Measurements from ENCODE around the gene HPSE2.

GRCh38 chr10:98880971-98881370 is 354.7 kb downstream of the HPSE2 start:
- TF ChIP-seq, protein P1, sequence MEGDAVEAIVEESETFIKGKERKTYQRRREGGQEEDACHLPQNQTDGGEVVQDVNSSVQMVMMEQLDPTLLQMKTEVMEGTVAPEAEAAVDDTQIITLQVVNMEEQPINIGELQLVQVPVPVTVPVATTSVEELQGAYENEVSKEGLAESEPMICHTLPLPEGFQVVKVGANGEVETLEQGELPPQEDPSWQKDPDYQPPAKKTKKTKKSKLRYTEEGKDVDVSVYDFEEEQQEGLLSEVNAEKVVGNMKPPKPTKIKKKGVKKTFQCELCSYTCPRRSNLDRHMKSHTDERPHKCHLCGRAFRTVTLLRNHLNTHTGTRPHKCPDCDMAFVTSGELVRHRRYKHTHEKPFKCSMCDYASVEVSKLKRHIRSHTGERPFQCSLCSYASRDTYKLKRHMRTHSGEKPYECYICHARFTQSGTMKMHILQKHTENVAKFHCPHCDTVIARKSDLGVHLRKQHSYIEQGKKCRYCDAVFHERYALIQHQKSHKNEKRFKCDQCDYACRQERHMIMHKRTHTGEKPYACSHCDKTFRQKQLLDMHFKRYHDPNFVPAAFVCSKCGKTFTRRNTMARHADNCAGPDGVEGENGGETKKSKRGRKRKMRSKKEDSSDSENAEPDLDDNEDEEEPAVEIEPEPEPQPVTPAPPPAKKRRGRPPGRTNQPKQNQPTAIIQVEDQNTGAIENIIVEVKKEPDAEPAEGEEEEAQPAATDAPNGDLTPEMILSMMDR (IDR thresholded peaks at IDR 0.05; ENCODE audit: low read depth, low read length): no peak
- TF ChIP-seq, protein P2, sequence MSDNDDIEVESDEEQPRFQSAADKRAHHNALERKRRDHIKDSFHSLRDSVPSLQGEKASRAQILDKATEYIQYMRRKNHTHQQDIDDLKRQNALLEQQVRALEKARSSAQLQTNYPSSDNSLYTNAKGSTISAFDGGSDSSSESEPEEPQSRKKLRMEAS (IDR thresholded peaks at IDR 0.05; ENCODE audit: low read depth, low read length): no peak
- no peak for TF ChIP-seq POLR2A (IDR thresholded peaks at IDR 0.05; ENCODE audit: extremely low read depth, insufficient read length)
- no peak for TF ChIP-seq MYC (IDR thresholded peaks at IDR 0.05; ENCODE audit: low read depth, low read length)
